KG1 (cell line): ENCODE measurements around the gene SPATA46.

Source experiments
- DNase-seq: peaks from one replicate; lab custom pipeline; 2025; lab: John Stamatoyannopoulos, UW

The SPATA46 gene

DNA sequence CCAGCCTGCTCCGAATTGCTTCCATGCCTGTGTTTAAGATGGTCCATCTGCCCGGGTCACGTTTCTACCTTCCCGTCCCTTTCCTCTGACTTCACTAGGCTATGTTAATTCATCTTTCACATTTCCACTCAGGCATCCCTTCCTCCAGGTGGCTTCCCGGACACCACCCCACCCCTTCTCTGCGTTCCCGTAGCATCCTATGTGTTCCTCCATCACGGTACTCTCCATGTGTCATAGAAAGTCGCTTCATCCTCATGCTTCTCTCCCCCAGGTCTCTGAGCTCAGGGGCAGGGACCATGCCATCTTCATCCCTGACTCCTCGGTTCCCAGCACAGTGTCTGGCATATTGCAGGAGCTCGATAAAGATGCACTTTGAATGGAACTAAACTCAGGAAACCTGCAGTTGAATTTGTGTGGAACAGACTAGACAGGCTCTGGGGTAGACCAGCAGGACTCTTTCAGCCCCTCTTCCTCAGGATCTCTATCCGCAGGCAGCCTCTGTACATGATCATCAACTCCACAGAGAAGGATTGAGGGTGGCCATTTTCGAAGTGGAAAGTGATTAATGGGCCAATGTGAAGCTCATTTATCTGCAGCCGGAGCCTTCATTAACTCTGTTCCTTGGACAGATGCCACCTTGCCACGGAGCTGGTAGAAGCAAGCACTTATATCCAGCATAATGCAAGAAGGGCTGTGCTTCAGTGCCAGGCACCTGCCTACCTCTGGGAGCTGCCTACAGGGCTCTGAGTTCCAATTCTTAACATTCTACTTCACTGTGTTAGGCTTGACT lies 13.9 kb upstream of the SPATA46 start:
- no peak for DNase-seq

DNA sequence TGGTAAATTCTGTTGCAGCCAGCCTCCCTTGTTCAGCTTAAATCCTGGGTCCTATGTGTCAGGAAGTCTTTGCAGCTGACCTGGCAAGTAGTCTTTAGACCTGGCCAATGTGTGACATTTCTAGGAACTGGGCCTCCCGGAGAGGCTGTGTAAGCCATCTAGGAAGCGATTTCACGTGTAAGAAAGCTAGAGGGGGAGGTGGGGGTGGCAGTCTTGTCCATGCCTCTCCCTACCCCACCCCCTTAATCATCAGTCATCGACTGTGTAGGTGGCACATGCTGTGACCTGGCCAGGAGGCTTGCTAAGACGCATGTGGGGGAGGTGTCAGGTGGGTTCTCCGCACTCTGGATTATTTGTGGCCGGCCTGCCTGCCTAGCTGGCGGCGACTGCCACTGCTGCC lies 13.3 kb upstream of the SPATA46 start:
- no peak for DNase-seq

- DNase-seq, result no peak
These were observed 12.6 kb upstream of the SPATA46 start for GRCh38 chr1:162389021-162389818.

GRCh38 chr1:162388615-162389014 lies 12.0 kb upstream of the SPATA46 start:
- DNase-seq, result no peak

DNA sequence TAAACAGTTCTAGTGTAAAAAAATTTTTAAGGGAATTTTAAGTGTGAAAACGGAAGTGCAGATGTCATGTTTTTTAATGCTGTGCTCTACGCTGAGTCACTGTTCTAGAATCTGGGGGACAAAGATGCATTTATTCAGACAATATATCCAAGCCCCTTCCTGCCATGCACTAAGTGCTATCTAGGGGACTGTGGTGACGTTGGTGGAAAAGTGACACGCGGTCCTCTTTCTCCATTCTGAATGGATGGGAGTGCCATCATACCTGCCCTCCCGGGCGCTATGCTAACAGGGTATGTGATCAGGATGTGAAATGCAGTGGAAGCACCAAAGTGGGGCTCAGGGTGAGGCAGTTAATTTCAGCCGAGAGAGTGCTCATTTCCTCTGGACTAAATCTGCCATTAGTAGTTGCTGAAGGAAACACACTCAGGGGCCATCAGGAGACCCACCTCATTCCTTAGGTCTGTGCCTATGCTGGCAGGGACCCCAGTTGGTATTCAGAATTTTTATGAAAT lies 11.5 kb upstream of the SPATA46 start:
- DNase-seq, result no peak

DNA sequence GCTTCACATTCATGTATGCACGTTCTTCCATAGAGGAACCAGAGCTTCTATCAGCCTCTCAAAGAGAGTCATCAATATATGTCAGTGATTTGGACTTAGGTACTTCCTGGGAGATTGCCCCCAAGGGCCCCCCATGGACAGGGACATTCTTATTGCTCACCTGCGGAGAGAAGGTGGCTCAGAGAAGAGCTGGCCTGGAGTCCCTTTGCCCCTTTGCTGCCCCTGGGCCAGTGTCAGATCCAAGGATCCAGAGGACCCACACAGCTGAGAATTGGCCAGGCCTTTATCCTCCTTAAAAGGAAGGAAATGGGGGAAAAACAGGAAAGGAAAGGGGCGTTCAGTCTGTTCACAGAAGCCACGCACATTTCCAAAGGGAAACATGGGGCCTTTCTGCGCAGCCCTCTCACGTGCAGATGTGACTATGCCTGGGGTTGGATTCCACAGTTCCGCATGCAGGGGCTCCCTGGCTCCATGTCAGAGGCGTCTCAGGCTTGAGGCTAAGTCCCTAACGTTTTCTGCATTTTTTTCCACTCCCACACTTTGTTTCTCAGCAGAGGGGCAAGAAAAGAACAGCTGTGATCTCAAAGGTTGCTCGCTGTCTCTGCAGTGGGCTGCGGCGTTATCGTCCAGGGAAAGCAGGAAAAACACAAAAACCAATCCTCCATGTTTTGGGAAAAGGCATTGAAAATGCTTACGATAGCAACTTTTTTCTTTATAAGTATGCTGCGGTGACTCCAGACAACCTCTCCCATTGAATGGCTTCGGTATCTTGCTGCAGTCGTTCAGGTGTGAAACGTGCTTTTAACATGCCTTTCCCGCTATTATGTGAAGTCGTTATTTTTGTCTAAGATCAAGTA lies 10.8 kb upstream of the SPATA46 start:
- DNase-seq, result no peak

- no peak for DNase-seq
These were observed 9.9 kb upstream of the SPATA46 start for GRCh38 chr1:162386292-162387225.

DNA sequence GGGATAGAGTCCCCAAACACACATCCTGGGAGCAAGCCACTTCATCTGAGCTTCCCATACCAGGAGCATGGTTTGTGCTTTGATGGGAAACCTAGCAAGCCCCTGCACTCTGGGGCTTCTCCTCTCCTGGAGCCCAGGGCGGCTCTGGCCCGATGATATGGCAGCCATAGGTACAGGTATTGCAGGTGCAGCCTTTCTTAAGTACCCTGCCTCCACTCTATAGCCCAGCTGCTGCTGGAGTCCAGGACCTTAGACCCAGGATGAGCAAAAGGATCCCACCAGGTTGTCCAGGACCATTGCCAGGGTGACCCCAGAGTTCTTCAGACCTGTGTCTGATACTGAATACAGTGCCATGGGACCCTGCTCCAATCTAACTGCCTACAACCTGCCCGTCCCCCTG lies 9.0 kb upstream of the SPATA46 start:
- no peak for DNase-seq

- DNase-seq, result no peak
These were observed 8.6 kb upstream of the SPATA46 start for GRCh38 chr1:162385280-162385623.

GRCh38 chr1:162384601-162385279 lies 8.1 kb upstream of the SPATA46 start:
- no peak for DNase-seq

DNA sequence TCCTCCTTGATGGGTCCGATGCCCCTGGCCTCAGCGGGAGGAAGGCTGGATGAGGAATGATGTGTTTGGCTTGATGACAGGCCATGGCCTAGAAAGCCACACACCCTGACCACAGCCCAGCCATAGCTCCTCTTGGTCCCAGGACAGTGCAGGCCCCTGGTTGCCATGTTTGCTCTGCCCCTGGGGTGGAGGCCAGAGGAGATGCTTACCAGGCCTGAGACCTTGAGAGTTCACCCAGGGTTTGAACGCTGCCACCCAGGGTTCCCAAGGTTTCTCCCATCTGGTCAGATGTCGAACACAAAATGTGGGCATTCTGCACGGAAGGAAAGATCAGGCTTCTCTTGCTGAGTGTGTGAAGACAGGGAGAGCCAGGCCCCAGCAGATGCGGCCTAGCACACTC lies 7.5 kb upstream of the SPATA46 start:
- no peak for DNase-seq

GRCh38 chr1:162383516-162383915 lies 6.9 kb upstream of the SPATA46 start:
- no peak for DNase-seq

DNA sequence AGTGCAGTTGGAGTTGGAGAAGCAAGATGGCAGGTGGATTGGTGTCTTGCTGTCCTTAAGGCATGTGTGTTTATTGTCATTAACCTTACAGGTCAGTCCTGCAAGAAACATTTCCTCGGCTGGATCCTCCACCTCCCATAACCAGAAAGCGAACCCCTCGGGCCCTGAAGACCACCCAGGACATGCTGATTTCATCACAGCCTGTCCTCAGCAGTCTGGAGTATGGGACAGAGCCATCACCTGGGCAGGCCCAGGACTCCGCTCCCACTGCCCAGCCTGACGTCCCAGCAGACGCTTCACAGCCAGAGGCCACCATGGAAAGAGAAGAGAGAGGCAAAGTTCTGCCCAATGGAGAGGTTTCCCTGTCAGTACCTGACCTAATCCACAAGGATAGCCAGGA lies 6.4 kb upstream of the SPATA46 start:
- DNase-seq, result no peak

DNA sequence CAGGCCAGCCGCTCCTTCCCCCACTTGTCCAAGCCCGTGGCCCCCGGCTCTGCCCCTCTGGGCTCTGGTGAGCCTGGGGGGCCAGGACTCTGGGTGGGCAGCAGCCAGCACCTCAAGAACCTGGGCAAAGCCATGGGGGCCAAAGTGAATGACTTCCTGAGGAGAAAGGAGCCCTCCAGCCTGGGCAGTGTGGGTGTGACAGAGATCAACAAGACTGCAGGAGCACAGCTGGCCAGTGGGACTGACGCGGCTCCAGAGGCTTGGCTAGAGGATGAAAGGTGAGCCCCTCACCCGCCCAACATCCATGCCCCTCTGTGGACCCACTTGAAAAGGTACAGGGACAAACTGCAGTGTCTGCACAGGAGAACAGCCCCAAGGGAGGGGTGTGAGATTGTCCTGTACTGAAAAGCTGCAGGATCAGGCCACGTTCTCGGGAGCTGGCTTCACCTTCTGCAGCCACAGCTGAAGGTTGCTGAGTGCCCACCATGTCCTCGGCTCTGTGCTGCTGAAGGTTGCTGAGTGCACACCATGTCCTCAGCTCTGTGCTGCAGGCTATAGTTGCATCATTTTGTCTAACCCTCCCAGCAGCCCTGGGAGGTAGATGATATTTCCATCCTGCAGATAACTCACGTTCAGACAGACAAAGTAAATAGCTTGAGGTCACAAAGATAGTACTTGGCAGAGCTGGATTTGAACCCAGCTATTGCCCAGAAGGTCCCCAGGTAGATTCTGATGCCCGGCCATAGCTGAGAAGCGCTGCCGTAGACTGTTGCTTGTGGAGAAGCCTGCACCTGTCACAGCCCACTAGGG lies 5.5 kb upstream of the SPATA46 start:
- no peak for DNase-seq

DNA sequence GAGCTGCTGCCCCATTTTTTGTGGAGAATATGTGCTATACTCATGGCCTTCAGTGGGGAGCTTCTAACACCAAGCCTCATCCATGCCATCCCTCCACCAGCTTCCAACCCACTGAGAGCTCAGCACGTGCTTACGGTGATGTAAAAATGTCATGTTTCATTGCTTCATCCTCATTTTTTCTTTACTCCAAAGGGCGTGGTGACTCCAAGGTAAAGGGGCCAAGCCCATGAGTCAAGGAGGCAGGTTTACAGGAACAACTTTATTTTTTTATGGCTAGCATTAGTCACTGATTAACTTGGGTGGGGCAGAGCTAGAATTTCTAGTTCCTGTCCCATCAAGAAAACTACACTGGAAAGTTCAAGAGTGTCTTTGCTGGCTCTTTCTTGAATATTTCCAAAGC lies 4.7 kb upstream of the SPATA46 start, which contains the start of gene C1orf226:
C1orf226 (plus strand) TSS at position 346 of the 400 bp plus-strand sequence. CDS start 174 bp downstream, outside the sequence.
- DNase-seq, result no peak

GRCh38 chr1:162380061-162380846 lies 3.6 kb upstream of the SPATA46 start:
- DNase-seq, result no peak

GRCh38 chr1:162375463-162375862 lies 1.2 kb downstream of the SPATA46 start:
- no peak for DNase-seq

- no peak for DNase-seq
These were observed 2.2 kb downstream of the SPATA46 start for GRCh38 chr1:162374406-162374805.
